ENCODE results near the gene SENP8. TPM values are rescaled to one million over a fixed set of nuclear protein-coding genes. Genes with fewer than 3 reads are reported as not detected.

SENP8 gene
- total and polyA plus RNA-seq, 2 of the 13 experiments (the other 11 are each of a cell fraction or from before 2014, with no cell fraction given), result 2.7 to 3.0 TPM

DNA sequence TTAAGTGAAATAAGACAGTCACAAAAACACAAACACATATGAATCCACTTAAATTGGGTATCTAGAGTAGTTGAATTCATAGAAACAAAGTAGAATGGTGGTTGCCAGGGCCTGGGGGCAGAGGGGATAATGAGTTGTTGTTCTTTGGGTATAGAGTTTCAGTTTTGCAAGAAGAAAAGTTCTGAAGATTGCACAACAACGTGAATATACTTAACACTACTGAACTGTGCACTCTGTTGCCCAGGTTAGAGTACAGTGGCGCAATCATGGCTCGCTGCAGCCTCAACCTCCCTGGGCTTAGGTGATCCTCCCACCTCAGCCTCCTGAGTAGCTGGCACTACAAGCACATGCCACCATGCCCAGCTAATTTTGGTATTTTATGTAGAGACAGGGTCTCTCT is 64.5 kb downstream of the SENP8 start (continued):
- TF ChIP-seq, protein P1, sequence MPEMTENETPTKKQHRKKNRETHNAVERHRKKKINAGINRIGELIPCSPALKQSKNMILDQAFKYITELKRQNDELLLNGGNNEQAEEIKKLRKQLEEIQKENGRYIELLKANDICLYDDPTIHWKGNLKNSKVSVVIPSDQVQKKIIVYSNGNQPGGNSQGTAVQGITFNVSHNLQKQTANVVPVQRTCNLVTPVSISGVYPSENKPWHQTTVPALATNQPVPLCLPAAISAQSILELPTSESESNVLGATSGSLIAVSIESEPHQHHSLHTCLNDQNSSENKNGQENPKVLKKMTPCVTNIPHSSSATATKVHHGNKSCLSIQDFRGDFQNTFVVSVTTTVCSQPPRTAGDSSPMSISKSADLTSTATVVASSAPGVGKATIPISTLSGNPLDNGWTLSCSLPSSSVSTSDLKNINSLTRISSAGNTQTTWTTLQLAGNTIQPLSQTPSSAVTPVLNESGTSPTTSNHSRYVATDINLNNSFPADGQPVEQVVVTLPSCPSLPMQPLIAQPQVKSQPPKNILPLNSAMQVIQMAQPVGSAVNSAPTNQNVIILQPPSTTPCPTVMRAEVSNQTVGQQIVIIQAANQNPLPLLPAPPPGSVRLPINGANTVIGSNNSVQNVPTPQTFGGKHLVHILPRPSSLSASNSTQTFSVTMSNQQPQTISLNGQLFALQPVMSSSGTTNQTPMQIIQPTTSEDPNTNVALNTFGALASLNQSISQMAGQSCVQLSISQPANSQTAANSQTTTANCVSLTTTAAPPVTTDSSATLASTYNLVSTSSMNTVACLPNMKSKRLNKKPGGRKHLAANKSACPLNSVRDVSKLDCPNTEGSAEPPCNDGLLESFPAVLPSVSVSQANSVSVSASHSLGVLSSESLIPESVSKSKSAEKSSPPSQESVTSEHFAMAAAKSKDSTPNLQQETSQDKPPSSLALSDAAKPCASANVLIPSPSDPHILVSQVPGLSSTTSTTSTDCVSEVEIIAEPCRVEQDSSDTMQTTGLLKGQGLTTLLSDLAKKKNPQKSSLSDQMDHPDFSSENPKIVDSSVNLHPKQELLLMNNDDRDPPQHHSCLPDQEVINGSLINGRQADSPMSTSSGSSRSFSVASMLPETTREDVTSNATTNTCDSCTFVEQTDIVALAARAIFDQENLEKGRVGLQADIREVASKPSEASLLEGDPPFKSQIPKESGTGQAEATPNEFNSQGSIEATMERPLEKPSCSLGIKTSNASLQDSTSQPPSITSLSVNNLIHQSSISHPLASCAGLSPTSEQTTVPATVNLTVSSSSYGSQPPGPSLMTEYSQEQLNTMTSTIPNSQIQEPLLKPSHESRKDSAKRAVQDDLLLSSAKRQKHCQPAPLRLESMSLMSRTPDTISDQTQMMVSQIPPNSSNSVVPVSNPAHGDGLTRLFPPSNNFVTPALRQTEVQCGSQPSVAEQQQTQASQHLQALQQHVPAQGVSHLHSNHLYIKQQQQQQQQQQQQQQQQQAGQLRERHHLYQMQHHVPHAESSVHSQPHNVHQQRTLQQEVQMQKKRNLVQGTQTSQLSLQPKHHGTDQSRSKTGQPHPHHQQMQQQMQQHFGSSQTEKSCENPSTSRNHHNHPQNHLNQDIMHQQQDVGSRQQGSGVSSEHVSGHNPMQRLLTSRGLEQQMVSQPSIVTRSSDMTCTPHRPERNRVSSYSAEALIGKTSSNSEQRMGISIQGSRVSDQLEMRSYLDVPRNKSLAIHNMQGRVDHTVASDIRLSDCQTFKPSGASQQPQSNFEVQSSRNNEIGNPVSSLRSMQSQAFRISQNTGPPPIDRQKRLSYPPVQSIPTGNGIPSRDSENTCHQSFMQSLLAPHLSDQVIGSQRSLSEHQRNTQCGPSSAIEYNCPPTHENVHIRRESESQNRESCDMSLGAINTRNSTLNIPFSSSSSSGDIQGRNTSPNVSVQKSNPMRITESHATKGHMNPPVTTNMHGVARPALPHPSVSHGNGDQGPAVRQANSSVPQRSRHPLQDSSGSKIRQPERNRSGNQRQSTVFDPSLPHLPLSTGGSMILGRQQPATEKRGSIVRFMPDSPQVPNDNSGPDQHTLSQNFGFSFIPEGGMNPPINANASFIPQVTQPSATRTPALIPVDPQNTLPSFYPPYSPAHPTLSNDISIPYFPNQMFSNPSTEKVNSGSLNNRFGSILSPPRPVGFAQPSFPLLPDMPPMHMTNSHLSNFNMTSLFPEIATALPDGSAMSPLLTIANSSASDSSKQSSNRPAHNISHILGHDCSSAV (CRISPR knock-in tag; IDR thresholded peaks at IDR 0.05; ENCODE audit: borderline replicate concordance), result no peak
- TF ChIP-seq KDM5B (CRISPR knock-in tag; IDR thresholded peaks at IDR 0.05; ENCODE audit: borderline replicate concordance) (no peak; the same call in 1 of the 2 replicates), MAFF (IDR thresholded peaks at IDR 0.05; ENCODE audit: low read depth, low read length) (no peak), ZNF614 (CRISPR knock-in tag; IDR thresholded peaks at IDR 0.05; ENCODE audit: borderline replicate concordance) (peak; percentile 91; the same call in 1 of the 2 replicates), JARID2 (CRISPR knock-in tag; IDR thresholded peaks at IDR 0.05; ENCODE audit: insufficient replicate concordance) (no peak), ZMAT3 (CRISPR knock-in tag; conservative IDR thresholded peaks at IDR 0.05) (peak; percentile 47; the same call in 1 of the 2 replicates), MLLT10 (CRISPR knock-in tag; IDR thresholded peaks at IDR 0.05) (no peak), SKI (IDR thresholded peaks at IDR 0.05; ENCODE audit: partially characterized antibody) (peak; percentile 44), TFAP4 (IDR thresholded peaks at IDR 0.05; ENCODE audit: borderline replicate concordance, low read depth) (0 out of 2 replicates have a peak, but pooled peaks have one; percentile 39), HDAC1 (CRISPR knock-in tag; IDR thresholded peaks at IDR 0.05) (peak; percentile 84), MTF2 (CRISPR knock-in tag; IDR thresholded peaks at IDR 0.05; ENCODE audit: borderline replicate concordance) (0 out of 2 replicates have a peak, but pooled peaks have one; percentile 53), ZNF362 (CRISPR knock-in tag; IDR thresholded peaks at IDR 0.05; ENCODE audit: borderline replicate concordance) (no peak), ZFP90 (CRISPR knock-in tag; IDR thresholded peaks at IDR 0.05; ENCODE audit: borderline replicate concordance) (no peak), ZNF605 (CRISPR knock-in tag; IDR thresholded peaks at IDR 0.05) (no peak), CREM (IDR thresholded peaks at IDR 0.05) (peak; percentile 60), CREM (CRISPR knock-in tag; IDR thresholded peaks at IDR 0.05) (no peak)

All from HepG2 (cell line).